ENCODE measurements around the gene KIF26B.

Gene KIF26B

GRCh38 chr1:245566952-245567351 lies 412.2 kb downstream of the KIF26B start:
- DNase-seq (ENCODE audit: low read depth in 3 of 3) = no peak

GRCh38 chr1:245571815-245572294 lies 417.1 kb downstream of the KIF26B start:
- no peak for DNase-seq (ENCODE audit: low read depth in 3 of 3)

GRCh38 chr1:245572709-245573108 lies 417.9 kb downstream of the KIF26B start:
- no peak for DNase-seq (ENCODE audit: low read depth in 3 of 3)

GRCh38 chr1:245575710-245576109 lies 420.9 kb downstream of the KIF26B start:
- no peak for DNase-seq (ENCODE audit: low read depth in 3 of 3)

- no peak for DNase-seq (ENCODE audit: low read depth in 3 of 3)
Measured at GRCh38 chr1:245576323-245576722, 421.5 kb downstream of the KIF26B start.

- DNase-seq (ENCODE audit: low read depth in 3 of 3) = no peak
Measured at GRCh38 chr1:245577191-245578157, 422.7 kb downstream of the KIF26B start.

GRCh38 chr1:245578308-245578707 lies 423.5 kb downstream of the KIF26B start:
- DNase-seq (ENCODE audit: low read depth in 3 of 3) = no peak

GRCh38 chr1:245578771-245579170 lies 424.0 kb downstream of the KIF26B start:
- no peak for DNase-seq (ENCODE audit: low read depth in 3 of 3)

GRCh38 chr1:245579881-245580280 lies 425.1 kb downstream of the KIF26B start:
- DNase-seq (ENCODE audit: low read depth in 3 of 3) = no peak

GRCh38 chr1:245580651-245581050 lies 425.9 kb downstream of the KIF26B start:
- no peak for DNase-seq (ENCODE audit: low read depth in 3 of 3)

GRCh38 chr1:245582026-245582425 lies 427.2 kb downstream of the KIF26B start:
- DNase-seq (ENCODE audit: low read depth in 3 of 3) = no peak

- no peak for DNase-seq (ENCODE audit: low read depth in 3 of 3)
Measured at GRCh38 chr1:245583081-245583480, 428.3 kb downstream of the KIF26B start.

- no peak for DNase-seq (ENCODE audit: low read depth in 3 of 3)
Measured at GRCh38 chr1:245583575-245584330, 429.0 kb downstream of the KIF26B start.

GRCh38 chr1:245585252-245585959 lies 430.6 kb downstream of the KIF26B start:
- no peak for DNase-seq (ENCODE audit: low read depth in 3 of 3)

GRCh38 chr1:245587435-245588115 lies 432.8 kb downstream of the KIF26B start:
- DNase-seq (ENCODE audit: low read depth in 3 of 3) = no peak

GRCh38 chr1:245588116-245588639 lies 433.4 kb downstream of the KIF26B start:
- DNase-seq (ENCODE audit: low read depth in 3 of 3) = no peak

- DNase-seq (ENCODE audit: low read depth in 3 of 3) = no peak
Measured at GRCh38 chr1:245589316-245589715, 434.5 kb downstream of the KIF26B start.

GRCh38 chr1:245589906-245590305 lies 435.1 kb downstream of the KIF26B start:
- no peak for DNase-seq (ENCODE audit: low read depth in 3 of 3)

GRCh38 chr1:245590726-245591125 lies 435.9 kb downstream of the KIF26B start:
- DNase-seq (ENCODE audit: low read depth in 3 of 3) = no peak

- DNase-seq (ENCODE audit: low read depth in 3 of 3) = no peak
Measured at GRCh38 chr1:245591346-245592188, 436.8 kb downstream of the KIF26B start.

Data from stimulated activated CD4-positive, alpha-beta T cell treated with anti-CD3 and anti-CD28 coated beads, TNF-alpha, amount 100 ng/mL, for 48 hours (primary cell).